Dedifferentiated amniotic fluid mesenchymal stem cell (primary cell): ENCODE results near the gene DDR1.
"Not testable (repeated sequence)": the region's sequence is repeated elsewhere in the genome, so short reads cannot be mapped to it uniquely, and the experiment has no call there.

Source experiments
- DNase-seq: peaks from one replicate; pipeline ENCODE4 v3.0.0-alpha.2; 2016; ENCODE audit errors: extremely low spot score

DDR1 gene

GRCh38 chr6:30854285-30855040 lies 29.9 kb upstream of the DDR1 start:
- no peak for DNase-seq

DNA sequence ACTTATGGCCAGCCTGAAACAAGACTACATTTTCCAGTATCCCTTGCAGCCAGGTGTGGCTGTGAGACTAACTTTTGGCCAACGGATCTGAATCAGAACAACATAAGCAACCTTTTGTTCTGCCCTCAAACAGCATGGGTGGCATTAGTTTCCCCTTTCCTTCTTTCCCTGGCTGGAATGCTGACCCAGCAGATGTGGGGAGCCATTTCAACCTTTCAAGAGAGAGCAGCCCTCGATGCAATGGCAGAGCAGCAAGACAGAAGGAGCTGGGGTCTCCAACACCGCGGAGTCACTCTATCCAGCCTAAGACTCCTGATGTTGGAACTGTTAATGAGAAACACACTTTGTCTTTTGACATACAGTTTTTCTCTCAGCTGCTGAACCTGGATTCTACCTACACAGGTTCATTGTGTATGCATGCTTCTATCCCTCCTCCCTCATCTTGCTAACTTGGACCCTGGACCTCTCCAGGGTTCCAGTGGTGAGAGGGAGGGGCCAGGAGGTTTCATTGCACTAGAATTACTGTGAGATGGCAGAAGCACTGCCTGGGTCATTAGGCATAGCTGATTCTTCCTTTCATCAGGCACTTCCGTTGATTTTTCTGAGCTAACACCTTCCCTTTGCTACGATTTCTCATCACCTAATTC lies 28.8 kb upstream of the DDR1 start:
- DNase-seq, result no peak

- DNase-seq, result no peak
Measured at GRCh38 chr6:30857112-30857511, 27.2 kb upstream of the DDR1 start.

- no peak for DNase-seq
Measured at GRCh38 chr6:30857549-30857948, 26.8 kb upstream of the DDR1 start.

GRCh38 chr6:30859726-30860125 lies 24.6 kb upstream of the DDR1 start:
- not testable (repeated sequence) for DNase-seq

DNA sequence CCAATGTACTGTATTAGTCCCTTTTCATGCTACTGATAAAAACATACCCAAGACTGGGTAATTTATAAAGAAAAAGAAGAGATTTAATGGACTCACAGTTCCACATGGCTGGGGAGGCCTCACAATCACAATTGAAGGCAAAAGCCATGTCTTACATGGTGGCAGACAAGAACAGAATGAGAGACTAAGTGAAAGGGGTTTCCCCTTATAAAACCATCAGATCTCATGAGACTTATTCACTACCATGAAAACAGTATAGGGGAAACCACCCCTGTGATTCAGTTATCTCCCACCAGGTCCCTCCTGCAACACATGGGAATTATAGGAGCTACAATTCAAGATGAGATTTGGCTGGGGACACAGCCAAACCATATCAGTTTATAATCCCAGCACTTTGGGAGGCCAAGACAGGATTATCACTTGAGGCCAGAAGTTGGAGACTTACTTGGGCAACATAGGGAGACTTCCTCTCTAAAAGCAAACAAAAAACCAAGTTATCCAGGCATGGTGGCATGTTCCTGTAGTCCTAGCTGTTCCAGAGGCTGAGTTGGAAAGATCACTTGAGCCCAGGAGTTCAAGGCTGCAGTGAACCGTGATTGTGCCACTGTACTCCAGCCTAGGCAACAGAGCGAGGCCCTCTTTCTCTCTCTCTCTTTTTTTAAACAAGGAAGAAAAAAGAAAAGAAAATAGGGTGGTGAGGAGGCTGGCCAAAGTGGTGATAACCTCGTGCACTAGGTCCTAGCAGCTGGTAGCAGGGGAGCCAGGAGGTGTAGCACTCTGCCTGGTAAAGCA lies 22.9 kb upstream of the DDR1 start:
- DNase-seq, result no peak

DNA sequence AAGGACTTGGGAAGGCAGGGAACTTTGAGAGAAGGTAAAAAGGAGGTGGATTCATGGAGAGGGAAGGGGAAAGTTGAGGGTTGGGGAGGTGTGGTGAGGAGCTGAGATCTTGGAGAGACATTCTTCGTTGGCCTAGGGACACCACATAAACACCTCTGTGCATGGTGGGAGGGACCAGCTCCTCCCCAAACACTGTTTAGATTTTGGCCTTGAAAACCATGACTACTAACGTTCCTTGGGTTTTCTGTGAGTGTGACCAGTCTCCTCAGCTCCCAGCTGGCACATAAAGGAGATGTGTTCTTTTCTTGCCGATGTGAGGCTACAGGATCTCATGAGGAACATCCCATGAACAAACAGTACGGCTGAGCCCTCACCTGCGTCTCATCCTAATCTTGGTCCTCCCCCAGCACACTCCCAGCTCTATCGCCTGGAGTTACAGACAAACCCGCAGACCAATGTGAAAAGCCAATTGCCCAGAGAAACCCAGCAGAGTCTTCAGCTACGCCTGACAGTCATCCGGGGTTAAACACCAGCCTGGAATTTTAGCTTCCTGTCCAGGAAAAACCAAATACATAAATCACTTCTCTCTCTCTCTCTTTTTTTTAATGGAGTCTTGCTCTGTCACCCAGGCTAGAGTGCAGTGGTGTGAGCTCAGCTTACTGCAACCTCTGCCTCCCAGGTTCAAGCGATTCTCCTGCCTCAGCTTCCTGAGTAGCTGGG lies 22.0 kb upstream of the DDR1 start:
- no peak for DNase-seq

DNA sequence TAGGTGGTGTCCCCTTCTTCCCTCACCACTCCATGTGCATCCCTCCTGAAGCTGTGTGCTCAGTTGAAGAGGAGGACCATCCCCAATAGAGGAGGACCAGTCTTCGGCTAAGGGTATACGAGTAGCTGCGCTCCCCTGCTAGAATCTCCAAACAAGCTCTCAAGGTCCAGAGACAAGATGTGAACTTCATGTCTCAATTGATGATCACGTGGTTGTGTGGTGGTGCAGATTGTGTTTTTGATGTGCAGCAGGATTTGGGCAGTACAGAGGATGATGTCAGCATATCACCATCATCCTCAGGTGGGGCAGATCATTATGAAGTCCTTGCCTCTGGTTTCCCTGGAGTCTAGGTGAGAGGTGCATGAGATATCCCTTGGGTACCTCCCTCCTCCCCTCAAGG lies 20.0 kb upstream of the DDR1 start:
- no peak for DNase-seq

DNA sequence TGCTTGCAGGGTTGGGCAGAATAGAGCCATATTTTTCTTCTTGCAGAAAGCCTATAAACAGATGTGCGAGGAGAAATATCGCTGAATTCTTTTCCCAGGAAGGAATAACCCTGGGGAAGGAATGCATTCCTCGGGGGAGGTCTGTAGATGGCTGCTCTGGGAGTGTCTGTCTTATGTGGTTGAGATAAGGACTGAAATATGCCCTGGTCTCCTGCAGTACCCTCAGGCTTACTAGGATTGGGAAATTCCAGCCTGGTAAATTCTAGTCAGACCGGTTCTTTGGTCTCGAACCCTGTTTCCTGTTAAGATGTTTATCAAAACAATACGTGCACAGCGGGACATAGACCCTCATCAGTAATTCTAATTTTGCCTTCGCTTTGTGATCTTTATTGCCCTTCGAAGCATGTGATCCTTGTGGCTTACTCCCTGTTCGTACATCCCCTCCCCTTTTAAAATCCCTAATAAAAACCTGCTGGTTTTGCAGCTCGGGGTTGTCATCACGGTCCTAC lies 15.0 kb upstream of the DDR1 start:
- not testable (repeated sequence) for DNase-seq

GRCh38 chr6:30870546-30870945 lies 13.8 kb upstream of the DDR1 start:
- DNase-seq, result no peak

DNA sequence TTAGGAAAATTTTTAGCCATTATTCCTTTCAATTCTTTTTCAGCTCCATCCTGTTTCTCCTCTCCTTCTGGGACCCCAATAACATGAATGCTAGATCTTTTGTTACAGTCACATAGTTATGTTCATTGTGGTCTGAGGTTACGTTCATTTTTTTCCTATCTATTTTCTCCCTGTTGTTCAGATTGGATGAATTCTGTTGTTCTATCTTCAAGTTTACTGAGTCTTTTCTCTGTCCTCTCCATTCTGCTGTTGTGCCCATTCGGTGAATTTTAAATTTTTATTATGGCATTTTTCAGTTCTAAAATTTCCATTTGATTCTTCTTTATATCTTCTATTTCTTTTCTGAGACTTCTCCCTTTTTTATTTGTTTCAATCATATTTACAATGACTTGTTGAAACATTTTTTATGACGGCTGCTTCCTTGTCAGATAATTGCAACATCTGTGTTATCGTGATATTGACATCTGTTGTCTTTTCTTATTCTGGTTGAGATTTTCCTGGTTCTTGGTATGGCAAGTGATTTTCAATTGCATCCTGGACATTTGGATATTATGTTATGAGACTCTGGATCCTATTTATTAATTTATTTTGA lies 12.6 kb upstream of the DDR1 start:
- no peak for DNase-seq

- no peak for DNase-seq
Measured at GRCh38 chr6:30873137-30873640, 11.1 kb upstream of the DDR1 start.

GRCh38 chr6:30873795-30874194 lies 10.5 kb upstream of the DDR1 start:
- not testable (repeated sequence) for DNase-seq

- no peak for DNase-seq
Measured at GRCh38 chr6:30875244-30876038, 8.9 kb upstream of the DDR1 start.

DNA sequence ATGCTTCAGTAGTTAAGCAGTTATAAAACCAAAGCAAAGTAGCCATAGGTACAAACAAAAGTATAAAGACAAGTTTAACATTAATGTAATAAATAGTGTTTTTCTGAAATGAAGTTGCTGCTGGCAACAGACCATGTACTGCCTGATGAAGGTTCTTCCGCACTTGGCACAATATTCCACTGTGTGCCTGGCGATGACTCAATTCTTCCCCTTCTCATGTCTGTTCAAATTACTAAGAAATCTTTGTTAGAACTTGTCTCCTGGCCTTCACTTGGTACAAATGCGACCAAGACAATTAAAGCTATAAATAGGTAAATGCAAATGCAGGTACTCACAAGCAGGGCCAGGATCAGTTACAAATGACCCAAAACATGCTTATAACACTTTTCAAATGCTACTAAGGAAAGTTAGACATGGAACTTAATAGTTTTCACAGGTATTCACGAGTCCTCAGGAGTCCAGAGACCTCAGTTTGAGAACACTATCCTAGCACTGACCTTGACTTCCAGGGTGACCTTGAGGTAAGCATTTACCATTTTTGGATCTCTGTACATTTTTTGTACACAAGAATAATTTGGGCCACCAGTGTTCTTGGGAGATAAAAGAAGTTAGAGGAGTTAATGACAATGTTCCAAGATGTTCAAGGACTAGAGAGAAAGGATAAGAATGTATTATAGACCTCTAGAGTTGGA lies 8.1 kb upstream of the DDR1 start:
- DNase-seq, result no peak

DNA sequence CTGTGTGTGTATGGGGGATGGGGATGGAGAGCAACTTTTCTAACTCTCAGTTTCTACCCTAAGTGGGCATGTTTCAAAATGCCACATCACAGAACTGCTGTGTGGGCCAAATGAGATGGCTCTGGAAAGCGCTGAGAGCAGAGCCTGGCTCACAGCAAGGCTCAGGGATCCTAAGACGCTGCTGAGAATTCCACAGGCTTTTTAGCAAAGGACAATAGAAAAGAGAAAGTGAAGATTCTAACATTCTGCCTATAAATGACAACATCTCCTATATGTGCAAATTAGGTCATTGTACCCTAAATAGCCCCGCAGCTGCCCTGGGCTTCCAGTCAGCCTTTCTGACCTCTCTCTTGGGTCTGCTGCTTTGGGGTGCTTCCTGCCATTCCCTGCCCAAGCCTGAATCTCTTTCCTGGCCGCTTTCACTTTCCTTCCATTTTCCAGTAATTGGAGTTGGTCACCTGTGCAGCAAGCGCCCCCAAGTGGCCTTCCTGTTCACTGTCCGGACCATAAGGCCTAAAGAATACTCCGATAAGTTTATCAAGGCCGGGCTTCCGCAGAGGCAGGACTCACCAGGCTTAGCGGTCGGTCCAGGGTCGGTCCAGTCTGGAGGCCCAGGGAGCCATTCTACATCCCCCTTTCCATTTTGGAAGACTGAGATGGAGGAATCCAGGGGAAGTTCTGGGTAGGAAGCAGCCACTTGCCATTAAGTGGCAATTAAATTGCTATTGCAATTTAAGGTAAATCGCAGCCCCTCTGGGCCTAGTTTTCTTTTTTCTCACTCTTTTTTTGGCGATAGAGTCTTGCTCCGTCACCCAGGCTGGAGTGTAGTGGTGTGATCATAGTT lies 6.7 kb upstream of the DDR1 start:
- DNase-seq, result peak; percentile 95

DNA sequence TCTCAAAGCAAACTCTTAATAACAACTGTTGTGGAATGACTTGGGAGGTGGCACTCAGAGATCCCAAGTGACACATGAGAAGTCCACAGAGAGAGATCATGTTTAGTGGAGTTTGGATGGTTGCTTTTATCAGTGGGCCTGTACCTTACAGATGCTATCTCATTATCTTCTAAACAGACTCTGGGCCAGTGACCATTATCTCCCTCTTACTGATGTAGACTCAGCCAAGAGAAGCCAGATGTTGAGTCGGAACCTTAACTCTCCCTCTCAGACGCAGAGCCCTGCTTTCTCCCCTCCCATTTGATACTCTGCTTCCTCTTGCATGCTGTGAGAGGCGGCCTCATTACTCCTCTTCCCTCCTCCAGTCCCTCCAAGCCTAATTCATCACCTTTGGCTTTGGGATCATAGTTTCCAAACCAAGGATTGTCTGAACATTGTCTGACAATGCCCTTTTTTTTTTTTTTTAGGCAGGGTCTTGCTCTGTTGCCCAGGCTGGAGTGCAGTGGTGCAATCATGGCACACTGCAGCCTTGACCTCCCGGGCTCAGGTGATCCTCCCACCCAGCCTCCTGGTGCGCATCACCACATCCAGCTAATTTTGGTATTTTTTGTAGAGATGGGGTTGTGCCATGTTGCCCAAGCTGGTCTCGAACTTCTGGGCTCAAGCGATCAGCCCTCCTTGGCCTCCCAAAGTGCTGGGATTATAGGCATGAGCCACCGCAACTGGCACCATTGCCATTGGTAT lies 4.5 kb upstream of the DDR1 start:
- no peak for DNase-seq

- DNase-seq, result no peak
Measured at GRCh38 chr6:30880698-30881252, 3.5 kb upstream of the DDR1 start.
